Activated CD4-positive, alpha-beta T cell treated with anti-CD3 and anti-CD28 coated beads for 1 hour (primary cell): ENCODE results near the gene CCNI2.

ENCODE experiments used
- DNase-seq: peaks from one replicate; pipeline ENCODE4 v3.0.0-alpha.2; 2020

The CCNI2 gene

GRCh38 chr5:132766020-132766805 is 19.0 kb downstream of the CCNI2 start:
- DNase-seq: no peak

DNA sequence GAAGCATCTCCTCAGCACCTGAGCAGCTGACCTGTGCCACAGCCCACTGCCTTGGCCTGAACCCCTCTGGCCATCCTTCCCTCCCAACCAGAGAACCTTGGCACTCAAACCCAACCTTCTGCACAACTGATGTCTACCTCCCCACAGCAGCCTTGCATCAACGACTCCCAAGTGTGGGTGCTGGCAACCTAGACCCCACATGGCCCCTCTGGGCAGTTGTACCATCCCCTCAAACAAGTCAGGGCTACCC is 19.5 kb downstream of the CCNI2 start:
- DNase-seq: no peak

DNA sequence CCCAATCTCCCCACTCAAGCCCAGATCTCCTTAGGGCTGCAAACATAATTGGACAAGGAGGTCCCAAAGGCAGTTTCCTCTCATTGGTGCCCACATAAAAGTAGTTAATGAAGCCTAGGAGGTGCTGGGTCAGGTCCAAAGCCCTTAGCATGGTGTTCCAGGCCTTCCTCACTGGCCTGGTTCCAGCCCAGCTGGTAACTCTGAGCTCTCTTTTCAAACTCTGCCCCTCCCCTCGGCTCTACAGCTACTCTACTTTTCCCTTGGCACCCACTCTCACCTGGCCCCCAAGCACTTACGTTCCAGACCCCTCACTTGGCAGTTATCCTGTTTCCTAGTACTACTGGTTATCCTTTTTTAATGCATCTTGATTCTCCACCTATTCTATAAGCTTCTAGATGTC is 19.9 kb downstream of the CCNI2 start:
- no peak for DNase-seq

DNA sequence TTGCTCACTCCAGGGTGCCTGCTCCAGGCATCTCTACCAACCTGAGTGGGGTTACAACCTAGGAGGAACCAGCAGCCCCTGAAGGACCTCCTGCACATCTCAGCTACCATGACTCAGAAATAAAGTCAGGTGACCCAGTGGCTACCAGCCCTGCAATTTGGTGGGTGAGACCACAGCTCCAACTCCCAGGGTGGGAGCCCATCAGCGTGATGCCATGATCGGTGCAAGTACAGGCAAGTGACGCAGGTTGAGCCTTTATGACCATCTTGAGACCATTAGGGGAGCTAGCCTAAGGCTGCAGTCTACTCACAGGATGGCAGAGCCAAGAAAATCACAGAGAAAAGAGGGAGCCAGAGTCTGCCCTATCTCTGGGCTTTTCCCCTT is 21.3 kb downstream of the CCNI2 start:
- no peak for DNase-seq

GRCh38 chr5:132770476-132771159 is 23.4 kb downstream of the CCNI2 start:
- DNase-seq: no peak

GRCh38 chr5:132771503-132771998 is 24.3 kb downstream of the CCNI2 start:
- DNase-seq: no peak

DNA sequence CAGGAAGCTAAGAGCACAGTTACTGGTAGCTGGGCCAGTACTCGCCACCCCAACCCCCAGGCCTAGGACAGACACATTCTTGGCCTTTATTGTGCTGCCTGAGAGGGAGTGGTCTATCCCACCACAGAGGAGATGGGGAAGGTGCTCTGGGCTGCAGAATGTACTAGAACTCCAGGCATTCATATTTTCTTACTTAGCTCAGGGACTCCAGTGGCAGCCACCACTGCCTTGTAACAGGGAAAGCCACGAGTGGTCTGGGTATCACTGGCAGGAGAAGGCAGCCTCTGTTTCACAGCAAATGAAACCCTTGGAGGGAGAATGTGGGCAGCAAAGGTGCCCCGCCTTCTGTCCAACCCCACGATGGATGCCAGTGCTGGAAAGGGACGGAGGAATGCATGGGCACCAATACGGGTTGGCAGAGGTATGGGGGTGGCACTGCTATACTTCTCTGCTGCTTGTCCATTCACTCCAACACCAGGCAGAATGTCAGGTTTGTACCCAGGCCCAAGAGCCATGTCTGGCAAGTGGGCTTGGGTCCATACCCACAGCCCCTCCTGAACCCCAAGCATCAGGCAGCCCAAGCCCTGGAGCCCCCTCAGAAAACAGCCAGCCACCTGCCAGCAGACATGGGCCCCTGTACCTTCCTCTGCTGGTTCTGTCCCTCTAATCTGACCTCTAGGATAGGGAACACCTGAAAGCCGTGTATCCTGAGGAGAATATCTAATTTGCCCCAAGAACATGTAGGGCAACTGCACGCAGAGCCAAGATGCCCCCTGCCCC is 25.3 kb downstream of the CCNI2 start:
- DNase-seq: no peak

- DNase-seq: no peak
Measured at GRCh38 chr5:132773114-132773513, 25.9 kb downstream of the CCNI2 start.

GRCh38 chr5:132773601-132774355 is 26.6 kb downstream of the CCNI2 start:
- DNase-seq: no peak

DNA sequence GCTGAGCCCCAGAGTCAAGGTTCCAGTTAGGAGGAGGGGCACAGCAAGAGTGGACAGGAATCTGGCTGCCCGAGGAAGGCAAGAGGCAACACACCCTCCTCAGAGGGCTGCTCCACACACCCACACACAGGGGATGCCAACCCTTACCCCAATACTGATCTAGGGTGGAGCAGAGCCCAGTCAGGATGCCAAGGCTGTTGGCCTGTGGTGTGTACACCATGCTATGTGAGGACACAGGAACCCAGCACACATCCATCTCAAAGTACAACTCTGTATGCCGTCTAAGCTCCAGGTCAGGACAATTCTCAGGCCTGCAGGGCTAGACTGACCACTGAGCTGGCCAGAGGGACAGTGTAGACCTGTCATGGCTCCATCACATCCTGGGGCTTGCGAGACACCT is 27.2 kb downstream of the CCNI2 start:
- DNase-seq: no peak

DNA sequence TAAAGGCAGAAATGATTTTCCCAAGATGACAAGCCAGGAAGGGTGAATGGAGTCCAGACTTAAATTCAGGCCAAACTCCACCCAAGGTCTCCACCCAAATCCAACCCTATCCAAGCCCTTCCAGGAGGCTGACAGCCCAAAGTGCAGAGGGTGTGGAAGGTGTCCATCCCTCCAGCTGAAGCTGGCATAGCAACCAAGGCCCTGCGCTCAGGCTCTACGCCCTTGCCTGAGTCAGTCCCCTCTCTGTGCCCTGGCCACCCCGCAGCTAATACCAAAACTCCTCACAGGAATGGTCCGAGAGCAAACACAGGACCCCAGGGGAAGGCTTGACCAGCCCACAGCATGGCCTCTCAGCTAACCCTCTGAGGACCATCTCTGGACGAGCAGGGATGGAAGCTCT is 27.7 kb downstream of the CCNI2 start:
- no peak for DNase-seq

- no peak for DNase-seq
Measured at GRCh38 chr5:132775476-132775961, 28.3 kb downstream of the CCNI2 start.

DNA sequence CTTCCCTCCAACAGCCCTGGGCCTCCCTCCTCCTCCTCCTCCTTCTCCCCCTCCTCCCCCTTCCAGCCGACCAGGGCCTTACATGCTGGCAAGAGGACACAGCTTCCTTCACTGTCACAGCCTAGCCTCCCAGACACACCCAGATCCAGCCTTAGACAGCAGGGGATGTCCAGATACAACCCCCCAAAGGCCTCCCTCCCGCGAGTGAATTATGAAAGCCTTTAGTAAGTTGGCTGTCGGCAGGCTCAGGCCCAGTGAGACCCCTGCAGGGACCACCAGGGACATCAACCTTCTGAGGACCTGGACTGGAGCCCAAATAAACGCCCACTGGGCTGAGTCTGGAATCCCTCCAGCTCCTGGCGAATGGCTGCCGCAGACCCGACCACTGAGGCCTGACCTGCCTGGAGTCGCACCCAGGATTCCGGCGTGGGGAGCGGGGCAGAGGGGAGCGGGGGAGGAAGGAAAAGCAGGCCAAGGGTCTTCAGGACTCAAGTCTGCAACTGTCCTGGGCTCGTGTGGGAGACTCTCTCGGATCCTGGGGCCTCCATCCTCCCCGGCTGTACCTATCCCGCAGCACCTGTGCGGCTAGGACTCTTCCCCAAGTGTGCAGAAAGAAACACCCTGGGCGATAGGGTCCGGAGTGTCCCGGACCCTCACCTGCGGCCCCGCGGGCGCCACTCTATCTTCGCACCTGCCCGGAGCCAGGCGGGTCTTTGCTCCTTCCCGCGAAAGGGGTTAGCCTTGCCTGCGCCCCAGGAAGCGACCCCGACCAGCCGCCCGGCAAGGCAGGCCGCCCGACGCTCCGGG is 29.1 kb downstream of the CCNI2 start:
- no peak for DNase-seq

DNA sequence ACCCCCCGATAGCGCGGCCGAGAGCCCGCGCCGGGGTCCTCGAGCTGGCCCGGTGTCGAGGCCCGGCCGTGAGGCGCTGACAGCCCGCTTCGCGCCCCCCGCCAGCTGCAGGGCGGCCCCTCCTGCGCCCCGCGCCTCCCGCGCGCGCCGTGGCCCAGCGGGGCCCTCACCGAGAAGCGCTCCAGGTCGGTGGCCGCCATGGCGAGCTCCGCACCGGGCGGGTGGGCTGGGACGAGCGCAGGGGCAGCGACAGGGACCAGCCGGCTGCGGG is 29.6 kb downstream of the CCNI2 start:
- no peak for DNase-seq

DNA sequence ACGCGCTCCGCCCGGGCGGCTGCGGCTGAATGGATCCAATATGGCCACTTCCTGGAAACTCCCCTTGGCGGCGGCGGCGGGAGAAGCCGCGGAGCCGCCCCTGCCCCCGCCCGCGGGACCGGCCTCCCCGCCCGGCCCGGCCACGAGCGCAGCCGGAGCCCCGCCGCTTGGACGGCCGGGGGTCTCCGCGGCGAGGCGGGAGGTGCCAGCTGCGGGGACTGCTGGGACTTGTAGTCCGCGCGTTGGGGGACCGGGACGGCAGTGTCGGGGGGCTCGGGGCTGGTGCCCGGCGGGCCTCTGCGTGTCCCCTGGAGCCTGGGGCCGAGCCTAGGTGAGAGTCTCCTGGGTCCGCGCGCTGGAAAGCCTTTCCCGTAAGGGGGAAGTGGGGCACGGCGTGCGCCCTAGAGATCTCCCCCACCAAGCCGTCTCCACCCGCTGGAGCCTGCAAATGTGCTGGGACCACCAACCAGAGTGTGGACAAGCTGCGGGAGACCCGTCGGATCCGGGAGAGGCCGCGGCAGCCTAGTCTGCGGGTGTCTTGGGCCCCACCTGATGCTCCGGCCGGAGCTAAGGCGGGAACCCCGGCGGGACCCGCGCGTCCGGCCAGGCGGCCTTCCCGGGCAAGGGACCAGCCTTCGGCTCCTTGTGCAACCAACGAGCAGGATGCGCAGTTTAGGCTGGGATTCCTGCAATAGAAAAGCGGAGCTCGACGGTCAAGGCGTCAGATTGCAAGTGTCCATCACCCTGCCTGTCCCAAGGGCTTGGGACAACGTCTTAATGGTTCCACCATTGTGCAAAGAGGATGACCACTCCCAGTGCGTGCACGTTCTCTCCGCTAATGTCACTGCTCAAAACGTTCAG is 30.2 kb downstream of the CCNI2 start, which contains the start of gene SEPTIN8:
TSS of gene SEPTIN8 (minus strand) at position 31 of the 861 bp plus-strand sequence. CDS start 102 bp downstream, outside the sequence.
- DNase-seq: no peak

DNA sequence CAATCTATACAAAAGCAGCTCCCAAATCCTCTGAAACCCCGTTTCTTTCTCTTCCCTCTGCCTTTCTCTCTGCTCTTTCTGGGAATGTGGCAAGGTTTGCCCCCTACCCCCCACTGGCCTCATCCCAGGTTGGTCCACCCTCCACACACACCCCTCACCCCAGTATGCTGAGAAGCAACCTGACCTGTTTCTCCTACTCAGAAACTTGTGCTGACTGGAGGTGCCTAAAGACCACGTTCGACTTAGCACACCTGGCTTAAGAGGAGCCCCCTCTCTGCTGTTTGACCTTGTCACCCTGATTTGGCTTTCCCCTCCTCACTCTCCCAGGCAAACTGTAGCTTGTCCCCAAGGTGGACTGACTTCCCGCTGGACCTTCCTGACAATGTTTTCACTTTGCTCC is 30.9 kb downstream of the CCNI2 start:
- DNase-seq: no peak

DNA sequence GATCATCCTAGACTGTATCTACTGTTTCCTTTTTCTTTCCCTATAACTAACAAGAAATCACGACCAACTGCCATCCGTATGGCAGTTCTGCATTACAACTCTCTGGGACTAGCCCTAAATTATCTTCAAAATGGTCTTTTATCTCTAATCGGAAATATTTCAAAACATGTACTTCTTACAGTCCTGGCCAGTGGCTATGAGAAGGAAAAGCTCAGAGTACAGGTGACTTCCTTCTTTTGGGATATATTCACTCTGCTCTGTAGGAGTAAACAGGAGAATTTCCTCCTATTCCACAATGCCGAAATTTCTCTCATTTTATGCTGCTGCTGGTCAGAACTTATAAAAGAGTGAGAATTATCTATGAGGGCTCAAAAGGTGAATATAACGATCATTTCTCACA is 31.6 kb downstream of the CCNI2 start:
- no peak for DNase-seq

- DNase-seq: no peak
Measured at GRCh38 chr5:132779961-132780360, 32.7 kb downstream of the CCNI2 start.

GRCh38 chr5:132780577-132780976 is 33.4 kb downstream of the CCNI2 start:
- DNase-seq: no peak

- no peak for DNase-seq
Measured at GRCh38 chr5:132781029-132781428, 33.8 kb downstream of the CCNI2 start.

DNA sequence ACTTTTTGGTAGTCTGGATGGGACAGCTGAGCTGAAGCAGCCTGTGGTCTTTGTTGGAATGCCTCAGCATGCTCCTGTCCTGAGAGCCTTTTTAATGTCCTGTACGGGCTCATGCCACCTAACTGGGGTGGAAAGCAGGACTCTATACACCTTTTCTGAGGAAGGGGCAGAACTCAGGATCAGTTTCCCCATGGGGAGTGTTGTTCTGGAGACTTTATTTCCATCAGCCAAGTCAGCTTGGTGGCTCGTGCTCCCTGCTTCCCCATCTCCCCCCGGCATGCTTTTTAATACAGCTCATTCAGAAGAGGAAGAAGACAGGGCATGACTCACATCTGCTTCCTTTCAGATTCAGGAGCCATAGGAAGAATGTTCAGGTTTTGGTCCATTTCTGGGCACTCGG is 34.9 kb downstream of the CCNI2 start:
- no peak for DNase-seq
